Astrocyte of the cerebellum (primary cell): Measurements from ENCODE around the gene SMCO4.

Source experiments
- DNase-seq: peaks from one replicate; pipeline ENCODE4 v3.0.0-alpha.2; 2011; ENCODE audit warnings: low read depth
- H3K4me3 ChIP-seq: 2 replicates; pipeline ENCODE4 v1.5.1; 2011; ENCODE audit warnings: mild to moderate bottlenecking, low read depth, low read length, moderate library complexity
- CTCF ChIP-seq: IDR thresholded peaks from 2 replicates; pipeline ENCODE4 v1.5.1; 2012; ENCODE audit warnings: low read length, low read depth, moderate library complexity, mild to moderate bottlenecking; ENCODE audit errors: missing control alignments
- in situ Hi-C: cut with HindIII; loops from 2 replicates; pipeline ENCODE4 v1.10.0; 2017; ENCODE audit warnings: low sequenced_read_pairs

Gene SMCO4

GRCh38 chr11:93512073-93512475 is 31.1 kb downstream of the SMCO4 start:
- no peak for TF ChIP-seq CTCF
- no peak for DNase-seq
- in situ Hi-C loops: no loop called here
- no peak overlapping the region for H3K4me3 ChIP-seq

- in situ Hi-C loops: no loop called here
- DNase-seq: no peak
- no peak for TF ChIP-seq CTCF
- H3K4me3 ChIP-seq: no peak overlapping the region
These were observed 32.9 kb downstream of the SMCO4 start for GRCh38 chr11:93510196-93510873.

GRCh38 chr11:93507517-93507916 is 35.7 kb downstream of the SMCO4 start:
- H3K4me3 ChIP-seq: no peak overlapping the region
- DNase-seq: no peak
- in situ Hi-C loops: no loop called here
- no peak for TF ChIP-seq CTCF

- in situ Hi-C loops: no loop called here
- no peak for TF ChIP-seq CTCF
- no peak overlapping the region for H3K4me3 ChIP-seq
- no peak for DNase-seq
These were observed 37.5 kb downstream of the SMCO4 start for GRCh38 chr11:93505703-93506102.

GRCh38 chr11:93504110-93505095 is 38.8 kb downstream of the SMCO4 start:
- TF ChIP-seq CTCF: no peak

GRCh38 chr11:93501856-93502255 is 41.3 kb downstream of the SMCO4 start:
- DNase-seq: no peak
- in situ Hi-C loops: no loop called here
- TF ChIP-seq CTCF: no peak
- no peak overlapping the region for H3K4me3 ChIP-seq

More at GRCh38 chr11:93504110-93505095, 38.8 kb downstream of the SMCO4 start:
- no peak for DNase-seq
- H3K4me3 ChIP-seq: no peak overlapping the region
- in situ Hi-C loops: no loop called here
